Thyroid gland (tissue), 4 donors: ENCODE data around the gene CSTPP1. TPM values are rescaled to one million over a fixed set of nuclear protein-coding genes. Genes with fewer than 3 reads are reported as not detected.

Experiments
- DNase-seq, 2 donors: peaks; one replicate each; pipeline ENCODE4 v3.0.0-alpha.2; 2019
- H3K27ac ChIP-seq, 3 donors: fragments of 200-600 bp; sonication (generic); 1 replicate in 2 of 3; 2 replicates in 1 of 3; pipeline ENCODE4 v1.5.1; 2016 to 2019; ENCODE audit warnings: mild to moderate bottlenecking in 1 of 3, moderate library complexity in 1 of 3
- H3K27me3 ChIP-seq: fragments of 200-600 bp; sonication (generic); one replicate; pipeline ENCODE4 v1.5.1; 2019
- H3K36me3 ChIP-seq, 2 donors: fragments of 200-600 bp; sonication (generic); one replicate each; pipeline ENCODE4 v1.5.1; 2016 to 2019
- H3K4me1 ChIP-seq, 2 donors: fragments of 200-600 bp; sonication (generic); one replicate each; pipeline ENCODE4 v1.5.1; 2017 to 2019
- H3K4me3 ChIP-seq, 3 donors: fragments of 200-600 bp; sonication (generic); replicated peaks in 1 of 3; 1 replicate in 2 of 3; 2 replicates in 1 of 3; pipeline ENCODE4 v1.5.1; 2016; ENCODE audit warnings: mild to moderate bottlenecking in 1 of 3
- H3K9me3 ChIP-seq: fragments of 200-600 bp; sonication (generic); one replicate; pipeline ENCODE4 v1.5.1; 2017
- CTCF ChIP-seq, 6 experiments: fragments of 200-600 bp in 3 of 6; fragments of 450-650 bp in 3 of 6; sonication (generic) in 3 of 6; IDR thresholded peaks; one replicate each; pipeline ENCODE4 v1.5.1; 2016 to 2019; ENCODE audit warnings: antibody characterized with exemption in 6 of 6, mild to moderate bottlenecking in 2 of 6, inconsistent platforms in 1 of 6, moderate library complexity in 1 of 6
- POLR2A ChIP-seq, 2 donors: fragments of 450-650 bp; IDR thresholded peaks; one replicate each; pipeline ENCODE4 v1.6.1; 2017; ENCODE audit warnings: antibody characterized with exemption in 2 of 2, mild to moderate bottlenecking in 2 of 2, moderate library complexity in 1 of 2
- WGBS, 2 donors: methylation state at CpG; one replicate each; pipeline ENCODE4 v1.1.5; 2017; 5-methylcytosine and 5-hydroxymethylcytosine counted together
- intact Hi-C: fragments of 100-400 bp; cut with DNase I; formaldehyde crosslinking; loops from one replicate; pipeline ENCODE4 v1.15.1; 2023
- total RNA-seq, 4 donors: library from RNA; depleted of rRNA; stranded (reverse); fragments of >200 nt; gene quantifications; one replicate each; pipeline ENCODE4 v1.2.3, GENCODE V29; 2016

Gene CSTPP1
- total RNA-seq, 4 donors from 2014 or later = 29.4 to 65.8 (median 45.7) TPM

GRCh38 chr11:47052576-47052975 lies 116.0 kb downstream of the CSTPP1 start:
- no peak overlapping the region for H3K27ac ChIP-seq
- H3K9me3 ChIP-seq = no peaks in the 10 kb centered on the region
- H3K4me3 ChIP-seq = no peak overlapping the region
- H3K36me3 ChIP-seq = no peaks in the 10 kb centered on the region
- H3K27me3 ChIP-seq = no peaks in the 10 kb centered on the region
- DNase-seq = no peak
- intact Hi-C loops = no loop called here
- TF ChIP-seq POLR2A (IDR thresholded peaks at IDR 0.05) (no peak), CTCF (IDR thresholded peaks at IDR 0.05) (no peak)
- H3K4me1 ChIP-seq = no peaks in the 10 kb centered on the region

- no peak overlapping the region for H3K4me3 ChIP-seq
- no peak overlapping the region for H3K27ac ChIP-seq
- no peaks in the 10 kb centered on the region for H3K36me3 ChIP-seq
- no peaks in the 10 kb centered on the region for H3K9me3 ChIP-seq
- intact Hi-C loops = no loop called here
- no peak for TF ChIP-seq POLR2A (IDR thresholded peaks at IDR 0.05)
- TF ChIP-seq CTCF (IDR thresholded peaks at IDR 0.05) = no peak
- 95 to 96% methylated on average over 1 of the region's 1 CpG for WGBS, 2 donors
- no peak for DNase-seq
- H3K4me1 ChIP-seq = no peaks in the 10 kb centered on the region
- no peaks in the 10 kb centered on the region for H3K27me3 ChIP-seq
Measured at GRCh38 chr11:47055534-47055933, 119.0 kb downstream of the CSTPP1 start.

- Histone ChIP-seq H3K36me3 (no peaks in the 10 kb centered on the region), H3K27me3 (no peaks in the 10 kb centered on the region), H3K4me3 (no peak overlapping the region), H3K4me1 (no peaks in the 10 kb centered on the region), H3K9me3 (no peaks in the 10 kb centered on the region), H3K27ac (no peak overlapping the region)
- intact Hi-C loops = no loop called here
- DNase-seq = no peak
- no peak for TF ChIP-seq POLR2A (IDR thresholded peaks at IDR 0.05)
- no peak for TF ChIP-seq CTCF (IDR thresholded peaks at IDR 0.05)
- 83 to 85% methylated on average over 3 of the region's 3 CpGs for WGBS, 2 donors
Measured at GRCh38 chr11:47056261-47056915, 119.8 kb downstream of the CSTPP1 start.

GRCh38 chr11:47057365-47057764 lies 120.8 kb downstream of the CSTPP1 start:
- H3K27me3 ChIP-seq = no peaks in the 10 kb centered on the region
- TF ChIP-seq CTCF (IDR thresholded peaks at IDR 0.05) (no peak), POLR2A (IDR thresholded peaks at IDR 0.05) (no peak)
- no peak overlapping the region for H3K27ac ChIP-seq
- intact Hi-C loops = no loop called here
- no peaks in the 10 kb centered on the region for H3K9me3 ChIP-seq
- H3K4me3 ChIP-seq = no peak overlapping the region
- DNase-seq = no peak
- no peaks in the 10 kb centered on the region for H3K36me3 ChIP-seq
- no peaks in the 10 kb centered on the region for H3K4me1 ChIP-seq

GRCh38 chr11:47060807-47061206 lies 124.2 kb downstream of the CSTPP1 start:
- TF ChIP-seq CTCF (IDR thresholded peaks at IDR 0.05) (no peak), POLR2A (IDR thresholded peaks at IDR 0.05) (no peak)
- DNase-seq = no peak
- H3K4me1 ChIP-seq = no peaks in the 10 kb centered on the region
- no peaks in the 10 kb centered on the region for H3K9me3 ChIP-seq
- no peaks in the 10 kb centered on the region for H3K36me3 ChIP-seq
- no peak overlapping the region for H3K4me3 ChIP-seq
- 78 to 81% methylated on average over 2 of the region's 2 CpGs for WGBS, 2 donors
- no peak overlapping the region for H3K27ac ChIP-seq
- intact Hi-C loops = no loop called here
- H3K27me3 ChIP-seq = no peaks in the 10 kb centered on the region
